Measurements from ENCODE around the gene PTPRM.
"Not testable (repeated sequence)": the region's sequence is repeated elsewhere in the genome, so short reads cannot be mapped to it uniquely, and the experiment has no call there.

Gene PTPRM

GRCh38 chr18:7945882-7946281, 378.8 kb downstream of the PTPRM start:
- no peak for DNase-seq (ENCODE audit: low read depth in 2 of 2)

- DNase-seq (ENCODE audit: low read depth in 2 of 2) = no peak
Measured at GRCh38 chr18:7946734-7947377, 379.7 kb downstream of the PTPRM start.

GRCh38 chr18:7950380-7951136, 383.4 kb downstream of the PTPRM start:
- no peak for DNase-seq (ENCODE audit: low read depth in 2 of 2)

GRCh38 chr18:7953095-7953958, 386.2 kb downstream of the PTPRM start:
- no peak for DNase-seq (ENCODE audit: low read depth in 2 of 2)

- DNase-seq (ENCODE audit: low read depth in 2 of 2) = no peak
Measured at GRCh38 chr18:7954238-7954637, 387.1 kb downstream of the PTPRM start.

GRCh38 chr18:7955175-7955574, 388.1 kb downstream of the PTPRM start:
- no peak for DNase-seq (ENCODE audit: low read depth in 2 of 2)

- DNase-seq (ENCODE audit: low read depth in 2 of 2) = no peak
Measured at GRCh38 chr18:7957297-7957696, 390.2 kb downstream of the PTPRM start.

- no peak for DNase-seq (ENCODE audit: low read depth in 2 of 2)
Measured at GRCh38 chr18:7958081-7958896, 391.2 kb downstream of the PTPRM start.

GRCh38 chr18:7958897-7959146, 391.7 kb downstream of the PTPRM start:
- no peak for DNase-seq (ENCODE audit: low read depth in 2 of 2)

GRCh38 chr18:7966682-7967081, 399.6 kb downstream of the PTPRM start:
- DNase-seq (ENCODE audit: low read depth in 2 of 2) = not testable (repeated sequence)

GRCh38 chr18:7974200-7974874, 407.2 kb downstream of the PTPRM start:
- no peak for DNase-seq (ENCODE audit: low read depth in 2 of 2)

GRCh38 chr18:7977897-7978296, 410.8 kb downstream of the PTPRM start:
- no peak for DNase-seq (ENCODE audit: low read depth in 2 of 2)

GRCh38 chr18:7978834-7979233, 411.7 kb downstream of the PTPRM start:
- no peak for DNase-seq (ENCODE audit: low read depth in 2 of 2)

GRCh38 chr18:7979714-7980113, 412.6 kb downstream of the PTPRM start:
- DNase-seq (ENCODE audit: low read depth in 2 of 2) = no peak

- DNase-seq (ENCODE audit: low read depth in 2 of 2) = no peak
Measured at GRCh38 chr18:7980136-7980535, 413.0 kb downstream of the PTPRM start.

- DNase-seq (ENCODE audit: low read depth in 2 of 2) = no peak
Measured at GRCh38 chr18:7980656-7981055, 413.5 kb downstream of the PTPRM start.

- DNase-seq (ENCODE audit: low read depth in 2 of 2) = no peak
Measured at GRCh38 chr18:7982216-7982615, 415.1 kb downstream of the PTPRM start.

GRCh38 chr18:7987284-7987976, 420.3 kb downstream of the PTPRM start:
- no peak for DNase-seq (ENCODE audit: low read depth in 2 of 2)

- no peak for DNase-seq (ENCODE audit: low read depth in 2 of 2)
Measured at GRCh38 chr18:7990670-7991069, 423.6 kb downstream of the PTPRM start.

GRCh38 chr18:8001711-8002301, 434.7 kb downstream of the PTPRM start:
- DNase-seq (ENCODE audit: low read depth in 2 of 2) = no peak
